ENCODE data around the gene ZNF805. TPM values are rescaled to one million over a fixed set of nuclear protein-coding genes. Genes with fewer than 3 reads are reported as not detected.
"Not testable (repeated sequence)": the region's sequence is repeated elsewhere in the genome, so short reads cannot be mapped to it uniquely, and the experiment has no call there.

The ZNF805 gene
- 20.8 to 23.3 TPM (median 21.1 TPM) in 3 replicates for total RNA-seq

DNA sequence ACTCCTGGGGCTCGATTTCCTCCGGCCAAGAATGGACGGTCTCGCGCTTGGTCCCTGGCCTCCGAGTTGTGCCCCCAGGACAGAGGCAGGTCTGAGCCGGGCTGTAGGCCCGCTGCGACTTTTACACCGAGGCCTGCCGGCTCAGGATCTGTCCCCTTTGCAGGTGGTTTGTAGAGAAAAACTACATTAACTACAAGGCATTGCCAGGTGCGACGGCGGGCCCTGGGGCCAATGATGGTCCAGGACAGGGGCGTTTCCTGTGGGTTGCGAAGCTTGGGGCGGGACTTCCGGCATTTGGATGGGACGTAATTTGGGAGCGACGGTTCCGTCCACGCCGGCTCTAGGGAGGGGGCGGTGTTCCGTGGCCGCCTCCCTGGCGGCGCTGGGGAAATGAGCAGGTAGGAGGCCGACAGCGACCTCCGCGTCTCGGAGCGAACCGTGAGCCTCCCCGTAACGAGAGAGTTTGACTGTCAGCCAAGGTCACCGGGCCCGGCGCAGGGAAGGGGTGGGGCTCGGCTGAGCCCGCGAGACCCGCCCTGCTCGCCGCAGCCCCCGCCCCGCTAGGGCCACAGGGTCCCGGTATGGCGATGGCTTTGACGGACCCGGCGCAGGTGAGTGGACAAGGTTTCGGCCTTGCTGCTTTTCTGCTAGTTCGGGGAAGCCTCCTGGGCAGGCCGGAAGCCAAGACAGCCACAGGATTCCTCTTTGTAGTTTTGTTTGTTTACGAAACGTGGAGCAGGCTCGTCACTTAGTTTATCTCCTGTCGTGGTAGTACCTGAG is at the start of gene ZNF805:
ZNF805 (plus strand) TSS at position 322 of the 780 bp plus-strand sequence; CDS start at position 582, 260 bp downstream.
- Mint-ChIP-seq H3K27me3 (ENCODE audit: low read depth) (no peaks in the 10 kb centered on the region), H3K27ac (peak within 1 kb of the TSS; percentile 99), H3K9me3 (no peaks in the 10 kb centered on the region), H3K4me3 (peak within 1 kb of the TSS; percentile 96), H3K36me3 (peaks cover 9% of the 10 kb centered on the region), H3K4me1 (peaks cover 19% of the 10 kb centered on the region)
- DNase-seq (ENCODE audit: low spot score in 2 of 2, unreplicated experiment in 2 of 2): peak; percentile 85 to 93
- TF ChIP-seq, protein P1, sequence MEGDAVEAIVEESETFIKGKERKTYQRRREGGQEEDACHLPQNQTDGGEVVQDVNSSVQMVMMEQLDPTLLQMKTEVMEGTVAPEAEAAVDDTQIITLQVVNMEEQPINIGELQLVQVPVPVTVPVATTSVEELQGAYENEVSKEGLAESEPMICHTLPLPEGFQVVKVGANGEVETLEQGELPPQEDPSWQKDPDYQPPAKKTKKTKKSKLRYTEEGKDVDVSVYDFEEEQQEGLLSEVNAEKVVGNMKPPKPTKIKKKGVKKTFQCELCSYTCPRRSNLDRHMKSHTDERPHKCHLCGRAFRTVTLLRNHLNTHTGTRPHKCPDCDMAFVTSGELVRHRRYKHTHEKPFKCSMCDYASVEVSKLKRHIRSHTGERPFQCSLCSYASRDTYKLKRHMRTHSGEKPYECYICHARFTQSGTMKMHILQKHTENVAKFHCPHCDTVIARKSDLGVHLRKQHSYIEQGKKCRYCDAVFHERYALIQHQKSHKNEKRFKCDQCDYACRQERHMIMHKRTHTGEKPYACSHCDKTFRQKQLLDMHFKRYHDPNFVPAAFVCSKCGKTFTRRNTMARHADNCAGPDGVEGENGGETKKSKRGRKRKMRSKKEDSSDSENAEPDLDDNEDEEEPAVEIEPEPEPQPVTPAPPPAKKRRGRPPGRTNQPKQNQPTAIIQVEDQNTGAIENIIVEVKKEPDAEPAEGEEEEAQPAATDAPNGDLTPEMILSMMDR (IDR thresholded peaks at IDR 0.05; ENCODE audit: unreplicated experiment): no peak

DNA sequence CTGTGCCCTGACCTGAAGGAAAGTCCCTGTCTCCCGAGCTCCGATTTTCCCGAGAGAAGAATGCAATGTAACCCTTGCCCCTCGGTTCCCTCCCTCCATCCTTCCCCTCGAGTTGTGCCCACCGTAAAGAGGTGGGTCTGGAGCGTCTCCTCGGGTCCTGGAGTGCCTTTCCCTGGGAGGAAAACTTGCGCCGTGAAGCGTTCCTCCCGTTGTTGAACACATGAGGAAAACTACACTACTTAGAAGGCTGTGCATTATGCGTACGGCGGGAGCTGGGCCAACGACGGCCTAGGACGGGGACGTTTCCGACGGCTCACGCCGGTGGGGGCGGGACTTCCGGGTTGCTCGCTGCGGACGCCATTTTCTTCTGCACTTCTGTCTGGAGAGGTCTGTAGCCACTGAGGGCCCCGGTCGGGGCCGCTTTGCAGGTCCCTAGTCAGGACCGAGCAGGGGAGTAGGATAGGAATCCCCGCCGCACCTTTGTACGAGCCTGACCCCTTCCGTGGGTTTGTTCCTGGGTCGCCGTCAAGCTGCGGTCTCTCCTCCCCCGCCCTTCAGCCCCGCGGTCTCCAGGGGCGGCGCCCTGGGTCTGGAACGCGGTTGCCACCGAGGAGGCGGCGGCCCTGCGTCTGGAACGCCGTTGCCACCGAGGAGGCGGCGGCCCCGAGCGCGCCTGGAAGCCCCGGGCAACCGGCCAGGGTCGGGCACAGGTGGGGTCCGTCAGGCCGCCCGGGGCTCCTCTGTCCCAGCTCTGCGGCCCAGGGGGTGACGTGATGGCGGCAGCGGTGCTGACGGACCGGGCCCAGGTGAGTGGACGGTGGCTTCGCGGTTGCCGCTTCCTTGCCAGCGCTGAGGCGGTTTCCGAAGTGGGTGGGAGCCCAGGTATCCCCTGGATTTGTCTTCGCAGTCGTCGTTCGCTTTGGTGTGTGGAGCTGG is 49.0 kb upstream of the ZNF805 start, which contains the start of gene ZNF264:
ZNF264 (plus strand) TSS at position 360 of the 936 bp plus-strand sequence; CDS start at position 774, 414 bp downstream.
- peak within 1 kb of the TSS; percentile 98 for H3K27ac Mint-ChIP-seq
- peaks cover 51% of the 10 kb centered on the region for H3K36me3 Mint-ChIP-seq
- peaks cover 3% of the 10 kb centered on the region for H3K27me3 Mint-ChIP-seq (ENCODE audit: low read depth)
- peak; percentile 64 to 88 for DNase-seq (ENCODE audit: low spot score in 2 of 2, unreplicated experiment in 2 of 2)
- H3K4me1 Mint-ChIP-seq: peaks cover 23% of the 10 kb centered on the region
- TF ChIP-seq, protein P1 (IDR thresholded peaks at IDR 0.05; ENCODE audit: unreplicated experiment): no peak
- H3K4me3 Mint-ChIP-seq: peak within 1 kb of the TSS; percentile 95
- H3K9me3 Mint-ChIP-seq: peaks cover 23% of the 10 kb centered on the region

DNA sequence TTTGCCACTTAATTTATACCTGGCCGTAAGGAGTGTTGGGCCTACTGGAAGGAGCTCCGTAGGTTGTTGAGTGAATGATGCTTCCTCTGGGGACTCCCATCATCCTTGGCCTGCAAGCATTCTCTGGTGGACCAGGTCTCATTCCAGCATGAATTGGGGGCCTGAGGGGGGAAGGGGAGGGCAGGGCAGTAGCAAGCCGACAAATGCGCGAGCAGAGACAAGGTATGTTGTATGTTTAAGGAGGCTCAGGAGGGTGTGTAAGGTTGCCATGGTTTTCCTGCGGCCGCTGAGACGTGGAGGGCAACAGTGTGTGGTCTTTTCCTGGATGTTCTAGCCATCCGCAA is 48.4 kb upstream of the ZNF805 start:
- DNase-seq (ENCODE audit: low spot score in 2 of 2, unreplicated experiment in 2 of 2): no peak
- Mint-ChIP-seq H3K27ac (peak overlapping the region; percentile 91), H3K4me1 (peaks cover 23% of the 10 kb centered on the region), H3K4me3 (peak overlapping the region; percentile 95), H3K9me3 (peaks cover 22% of the 10 kb centered on the region), H3K27me3 (ENCODE audit: low read depth) (peaks cover 3% of the 10 kb centered on the region), H3K36me3 (peaks cover 57% of the 10 kb centered on the region)
- TF ChIP-seq, protein P1 (IDR thresholded peaks at IDR 0.05; ENCODE audit: unreplicated experiment): no peak

DNA sequence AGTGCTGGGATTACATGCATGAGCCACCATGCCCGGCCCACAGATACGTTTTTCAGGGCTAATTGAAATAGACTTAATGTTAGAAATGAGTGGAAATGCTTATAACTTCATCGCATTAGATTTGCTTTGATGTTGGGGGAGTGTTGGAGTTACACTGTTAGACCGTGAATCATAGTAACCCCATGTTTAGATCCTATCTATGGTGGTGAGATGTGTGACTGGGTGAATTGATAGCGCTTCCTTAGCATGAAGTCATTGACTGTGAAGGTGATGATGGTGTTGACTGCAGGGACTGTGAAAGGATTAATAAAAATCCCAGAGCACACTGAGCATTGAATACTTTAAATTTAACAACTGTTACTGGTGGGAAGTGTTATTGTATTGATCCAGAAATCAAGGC is 47.4 kb upstream of the ZNF805 start:
- Mint-ChIP-seq H3K36me3 (peaks cover 65% of the 10 kb centered on the region), H3K27ac (no peak overlapping the region), H3K27me3 (ENCODE audit: low read depth) (peaks cover 3% of the 10 kb centered on the region), H3K9me3 (peaks cover 15% of the 10 kb centered on the region), H3K4me1 (peaks cover 23% of the 10 kb centered on the region), H3K4me3 (peak overlapping the region; percentile 95)
- TF ChIP-seq, protein P1 (IDR thresholded peaks at IDR 0.05; ENCODE audit: unreplicated experiment): no peak
- no peak for DNase-seq (ENCODE audit: low spot score in 2 of 2, unreplicated experiment in 2 of 2)

DNA sequence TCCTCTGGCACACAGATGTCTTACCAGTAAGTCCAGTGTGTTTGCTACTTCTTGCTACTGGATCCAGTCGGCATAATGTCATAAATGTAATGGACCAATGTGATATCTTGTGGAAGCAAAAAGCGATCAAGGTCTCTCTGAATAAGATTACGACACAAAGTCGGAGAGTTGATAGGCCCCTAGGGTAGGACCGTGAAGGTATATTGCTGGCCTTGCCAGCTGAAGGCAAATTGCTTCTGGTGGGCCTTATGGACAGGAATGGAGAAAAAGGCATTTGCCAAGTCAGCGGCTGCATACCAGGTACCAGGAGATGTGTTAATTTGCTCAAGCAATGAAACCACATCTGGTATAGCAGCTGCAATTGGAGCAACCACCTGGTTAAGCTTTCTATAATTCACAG is 42.6 kb upstream of the ZNF805 start:
- H3K4me1 Mint-ChIP-seq: peaks cover 10% of the 10 kb centered on the region
- H3K36me3 Mint-ChIP-seq: peaks cover 75% of the 10 kb centered on the region

More for the DNA sequence above, 42.6 kb upstream of the ZNF805 start:
- H3K9me3 Mint-ChIP-seq; H3K4me3 Mint-ChIP-seq; H3K27me3 Mint-ChIP-seq (ENCODE audit: low read depth); DNase-seq (ENCODE audit: low spot score in 2 of 2, unreplicated experiment in 2 of 2); H3K27ac Mint-ChIP-seq: not testable (repeated sequence)
